ENCODE results near the gene INPP5E.

The INPP5E gene

DNA sequence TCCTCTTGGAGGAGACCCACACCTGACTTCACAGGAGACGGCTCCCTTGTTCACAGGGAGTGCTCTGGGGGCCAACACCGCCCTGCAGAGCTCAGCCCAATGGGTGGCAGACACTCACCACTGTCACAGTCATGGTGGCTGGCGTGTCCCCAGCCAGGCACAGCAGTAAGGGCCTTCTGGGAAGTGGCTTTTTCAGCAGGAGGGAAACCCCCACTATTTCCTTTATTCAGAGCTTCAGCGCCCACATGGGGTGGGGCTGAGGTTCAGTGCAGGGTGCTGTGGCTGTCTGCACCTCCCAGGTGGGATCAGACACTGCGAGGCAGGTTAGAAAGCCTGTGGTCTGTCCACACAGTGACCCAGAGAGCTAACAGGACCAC lies 36.1 kb downstream of the INPP5E start:
- TF ChIP-seq GLIS1 (tag by site-specific recombination; IDR thresholded peaks at IDR 0.05) (0 out of 2 replicates have a peak, but pooled peaks have one; percentile 38), ZIC2 (tag by site-specific recombination; IDR thresholded peaks at IDR 0.05) (peak; percentile 96), ZEB2 (tag by site-specific recombination; IDR thresholded peaks at IDR 0.05) (no peak)
- Histone ChIP-seq H3K4me3 (ENCODE audit: low read depth, low read length) (no peak overlapping the region), H3K4me1 (ENCODE audit: control insufficient read depth, insufficient read depth, low read length) (no peaks in the 10 kb centered on the region), H3K9me3 (ENCODE audit: control insufficient read depth, insufficient read depth, low read depth, low read length) (no peaks in the 10 kb centered on the region), H3K27ac (ENCODE audit: extremely low read depth, low read depth, low read length) (no peak overlapping the region), H3K36me3 (ENCODE audit: control insufficient read depth in 2 of 2, insufficient read depth in 1 of 2, low read length in 2 of 2) (peaks cover 10 to 69% of the 10 kb centered on the region in 2 experiments; a peak in 2 of 3 replicates)
- ChIA-PET POLR2A (no interaction called here), CTCF (interaction anchor here (0.6 kb wide), 1 partner anchor 40 kb away, joined by 3 read pairs; the partner anchor contains the start of gene DNLZ)

GRCh38 chr9:136402067-136402466 lies 37.6 kb downstream of the INPP5E start:
- TF ChIP-seq ZNF404 (tag by site-specific recombination; IDR thresholded peaks at IDR 0.05) (no peak), ZFP69B (tag by site-specific recombination; IDR thresholded peaks at IDR 0.05) (no peak), ZSCAN5A (tag by site-specific recombination; IDR thresholded peaks at IDR 0.05) (no peak), INSM2 (tag by site-specific recombination; IDR thresholded peaks at IDR 0.05) (no peak), ZNF76 (tag by site-specific recombination; IDR thresholded peaks at IDR 0.05; ENCODE audit: borderline replicate concordance, low read depth) (no peak)
- TF ChIP-seq, protein P1, sequence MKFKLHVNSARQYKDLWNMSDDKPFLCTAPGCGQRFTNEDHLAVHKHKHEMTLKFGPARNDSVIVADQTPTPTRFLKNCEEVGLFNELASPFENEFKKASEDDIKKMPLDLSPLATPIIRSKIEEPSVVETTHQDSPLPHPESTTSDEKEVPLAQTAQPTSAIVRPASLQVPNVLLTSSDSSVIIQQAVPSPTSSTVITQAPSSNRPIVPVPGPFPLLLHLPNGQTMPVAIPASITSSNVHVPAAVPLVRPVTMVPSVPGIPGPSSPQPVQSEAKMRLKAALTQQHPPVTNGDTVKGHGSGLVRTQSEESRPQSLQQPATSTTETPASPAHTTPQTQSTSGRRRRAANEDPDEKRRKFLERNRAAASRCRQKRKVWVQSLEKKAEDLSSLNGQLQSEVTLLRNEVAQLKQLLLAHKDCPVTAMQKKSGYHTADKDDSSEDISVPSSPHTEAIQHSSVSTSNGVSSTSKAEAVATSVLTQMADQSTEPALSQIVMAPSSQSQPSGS (tag by site-specific recombination; IDR thresholded peaks at IDR 0.05; ENCODE audit: low read depth) = no peak
- Histone ChIP-seq H3K4me1 (ENCODE audit: control insufficient read depth, insufficient read depth, low read length) (no peaks in the 10 kb centered on the region), H3K36me3 (ENCODE audit: control insufficient read depth in 2 of 2, insufficient read depth in 1 of 2, low read length in 2 of 2) (peaks cover 13 to 70% of the 10 kb centered on the region in 2 experiments)

GRCh38 chr9:136401173-136401922 lies 38.3 kb downstream of the INPP5E start:
- ChIA-PET POLR2A (interaction anchor here (1.2 to 2.6 kb wide), 6 partner anchors 8 to 38 kb away, joined by 4 to 15 read pairs (median 7); no protein-coding TSS in a partner anchor), CTCF (interaction anchor here (0.5 to 2.6 kb wide), 32 partner anchors 8 to 878 kb away, joined by 3 to 28 read pairs (median 3); partner anchors contain the start of genes DNLZ, ENTR1 and PMPCA)
- peaks cover 9 to 72% of the 10 kb centered on the region in 2 experiments for H3K36me3 ChIP-seq (ENCODE audit: control insufficient read depth in 2 of 2, insufficient read depth in 1 of 2, low read length in 2 of 2)
- H3K4me1 ChIP-seq (ENCODE audit: control insufficient read depth, insufficient read depth, low read length) = no peaks in the 10 kb centered on the region
- H3K9me3 ChIP-seq (ENCODE audit: control insufficient read depth, insufficient read depth, low read depth, low read length) = no peaks in the 10 kb centered on the region
- TF ChIP-seq ZNF37A (tag by site-specific recombination; IDR thresholded peaks at IDR 0.05) (no peak), ZNF600 (tag by site-specific recombination; IDR thresholded peaks at IDR 0.05) (peak; percentile 96)
- no peak overlapping the region for H3K27ac ChIP-seq (ENCODE audit: extremely low read depth, low read depth, low read length)
- no peak overlapping the region for H3K4me3 ChIP-seq (ENCODE audit: low read depth, low read length)

More at GRCh38 chr9:136402067-136402466, 37.6 kb downstream of the INPP5E start:
- H3K27ac ChIP-seq (ENCODE audit: extremely low read depth, low read depth, low read length) = no peak overlapping the region
- CTCF ChIA-PET = interaction anchor here (0.7 to 2.6 kb wide), 11 partner anchors 7 to 778 kb away, joined by 3 to 28 read pairs (median 7); partner anchors contain the start of genes DNLZ, ENTR1 and PMPCA
- no peak overlapping the region for H3K4me3 ChIP-seq (ENCODE audit: low read depth, low read length)
- POLR2A ChIA-PET = interaction anchor here (1.2 to 2.6 kb wide), 5 partner anchors 12 to 39 kb away, joined by 4 to 15 read pairs (median 8); no protein-coding TSS in a partner anchor
- no peaks in the 10 kb centered on the region for H3K9me3 ChIP-seq (ENCODE audit: control insufficient read depth, insufficient read depth, low read depth, low read length)

Measured in HEK293 (cell line).